HL-60 (cell line): ENCODE data around the gene GPATCH8.

Source experiments
- DNase-seq, 2 experiments: peaks; one replicate each; pipeline ENCODE4 v3.0.0-alpha.2; 2010 to 2020; ENCODE audit warnings: low read depth in 1 of 2, low spot score in 1 of 2
- H3K27ac ChIP-seq: fragments of 250-450 bp; sonication (Bioruptor Pico); replicated peaks from 2 replicates; pipeline ENCODE4 v1.5.1; 2020; ENCODE audit warnings: mild to moderate bottlenecking, moderate library complexity
- H3K27me3 ChIP-seq: fragments of 250-450 bp; sonication (Bioruptor Pico); 2 replicates; pipeline ENCODE4 v1.5.1; 2021; ENCODE audit warnings: mild to moderate bottlenecking, moderate library complexity; ENCODE audit not compliant: insufficient read depth, poor library complexity, severe bottlenecking
- H3K4me3 ChIP-seq: replicated peaks from 2 replicates; pipeline ENCODE4 v1.5.1; 2011; ENCODE audit warnings: mild to moderate bottlenecking, control low read depth, low read length; ENCODE audit not compliant: insufficient read depth
- GABPA ChIP-seq: IDR thresholded peaks from 2 replicates; pipeline ENCODE4 v1.6.1; 2012; ENCODE audit warnings: low read depth
- POLR2AphosphoS5 ChIP-seq: IDR thresholded peaks from 2 replicates; pipeline ENCODE4 v1.6.1; 2012; ENCODE audit warnings: low read depth
- SPI1 ChIP-seq: IDR thresholded peaks from 2 replicates; pipeline ENCODE4 v1.6.1; 2012; ENCODE audit warnings: low read depth, mild to moderate bottlenecking, borderline replicate concordance
- TF ChIP-seq, protein P1 (sequence below): IDR thresholded peaks from one replicate; pipeline ENCODE4 v1.5.1; 2011; ENCODE audit warnings: low read length, control low read depth, inconsistent platforms; ENCODE audit not compliant: insufficient read depth
- TF ChIP-seq, protein P2 (sequence below): IDR thresholded peaks from 2 replicates; pipeline ENCODE4 v1.6.1; 2012; ENCODE audit warnings: low read depth; ENCODE audit not compliant: insufficient replicate concordance

Gene GPATCH8

DNA sequence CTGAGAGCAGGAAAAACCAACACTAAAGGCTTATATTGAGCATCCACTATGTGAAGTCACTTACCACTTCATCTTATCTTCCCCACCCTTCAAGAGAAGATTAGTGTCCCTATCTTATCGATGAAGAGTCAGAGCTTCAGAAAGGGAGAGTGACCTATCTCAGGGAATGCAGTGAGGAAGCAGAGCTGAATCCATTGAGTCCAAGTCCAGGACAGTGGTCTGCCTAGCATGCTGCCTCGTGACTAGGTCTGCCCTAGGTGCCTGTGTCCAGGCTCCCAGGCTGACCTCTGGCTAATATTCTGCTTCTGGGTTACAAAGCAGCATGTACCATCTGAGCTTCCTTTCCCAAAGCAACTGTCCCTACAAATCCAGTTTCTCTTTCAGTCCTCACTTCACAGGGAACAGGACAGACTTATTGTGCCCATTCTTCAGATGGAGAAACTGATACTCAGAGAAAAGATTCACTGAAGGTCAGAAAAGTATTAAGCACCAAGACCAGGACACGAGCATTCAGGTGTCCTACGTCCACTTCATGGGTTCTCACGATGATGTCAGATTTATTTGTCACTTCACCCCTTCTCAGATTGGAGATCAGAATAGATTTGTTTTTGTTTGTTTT is 40.8 kb upstream of the GPATCH8 start:
- H3K27me3 ChIP-seq: no peaks in the 10 kb centered on the region
- no peak for TF ChIP-seq POLR2AphosphoS5
- H3K4me3 ChIP-seq: no peak overlapping the region
- DNase-seq: no peak
- no peak overlapping the region for H3K27ac ChIP-seq

DNA sequence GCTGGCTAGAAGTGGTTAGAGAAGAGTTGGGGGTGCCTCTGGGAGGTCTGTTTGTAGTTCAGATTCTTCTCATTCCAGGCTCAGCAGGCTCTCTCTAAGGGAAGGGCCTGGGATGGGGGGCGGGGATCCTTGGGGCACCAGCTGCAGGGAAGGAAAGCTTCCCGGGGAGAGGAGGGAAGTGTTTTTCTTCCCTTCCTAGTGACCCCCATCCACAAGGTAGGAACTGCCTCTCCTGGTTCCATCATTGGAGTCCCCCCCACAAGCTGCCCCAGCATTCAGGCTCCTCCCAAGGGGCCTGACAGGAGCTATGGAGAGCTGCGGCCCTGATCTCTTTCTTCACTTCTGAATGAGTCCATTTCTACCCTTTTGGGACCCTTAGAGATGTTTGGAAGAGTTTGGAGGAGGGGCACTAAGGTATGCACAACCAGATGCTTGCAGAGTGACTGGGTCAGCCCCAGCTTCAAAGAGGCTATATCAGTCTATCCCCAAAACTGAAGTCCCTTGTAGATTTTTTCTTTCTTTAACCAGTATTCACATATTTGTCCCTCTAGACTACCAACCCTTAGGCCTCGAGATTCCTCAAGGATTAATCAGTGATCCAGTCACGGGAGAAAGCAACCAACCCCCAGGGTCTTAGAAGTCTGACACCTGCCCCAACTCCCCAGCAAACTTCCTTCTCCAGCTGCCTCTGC is 40.2 kb upstream of the GPATCH8 start:
- DNase-seq: no peak
- Histone ChIP-seq H3K27me3 (no peaks in the 10 kb centered on the region), H3K4me3 (no peak overlapping the region), H3K27ac (no peak overlapping the region)
- TF ChIP-seq, protein P1, sequence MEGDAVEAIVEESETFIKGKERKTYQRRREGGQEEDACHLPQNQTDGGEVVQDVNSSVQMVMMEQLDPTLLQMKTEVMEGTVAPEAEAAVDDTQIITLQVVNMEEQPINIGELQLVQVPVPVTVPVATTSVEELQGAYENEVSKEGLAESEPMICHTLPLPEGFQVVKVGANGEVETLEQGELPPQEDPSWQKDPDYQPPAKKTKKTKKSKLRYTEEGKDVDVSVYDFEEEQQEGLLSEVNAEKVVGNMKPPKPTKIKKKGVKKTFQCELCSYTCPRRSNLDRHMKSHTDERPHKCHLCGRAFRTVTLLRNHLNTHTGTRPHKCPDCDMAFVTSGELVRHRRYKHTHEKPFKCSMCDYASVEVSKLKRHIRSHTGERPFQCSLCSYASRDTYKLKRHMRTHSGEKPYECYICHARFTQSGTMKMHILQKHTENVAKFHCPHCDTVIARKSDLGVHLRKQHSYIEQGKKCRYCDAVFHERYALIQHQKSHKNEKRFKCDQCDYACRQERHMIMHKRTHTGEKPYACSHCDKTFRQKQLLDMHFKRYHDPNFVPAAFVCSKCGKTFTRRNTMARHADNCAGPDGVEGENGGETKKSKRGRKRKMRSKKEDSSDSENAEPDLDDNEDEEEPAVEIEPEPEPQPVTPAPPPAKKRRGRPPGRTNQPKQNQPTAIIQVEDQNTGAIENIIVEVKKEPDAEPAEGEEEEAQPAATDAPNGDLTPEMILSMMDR: no peak
- no peak for TF ChIP-seq GABPA

DNA sequence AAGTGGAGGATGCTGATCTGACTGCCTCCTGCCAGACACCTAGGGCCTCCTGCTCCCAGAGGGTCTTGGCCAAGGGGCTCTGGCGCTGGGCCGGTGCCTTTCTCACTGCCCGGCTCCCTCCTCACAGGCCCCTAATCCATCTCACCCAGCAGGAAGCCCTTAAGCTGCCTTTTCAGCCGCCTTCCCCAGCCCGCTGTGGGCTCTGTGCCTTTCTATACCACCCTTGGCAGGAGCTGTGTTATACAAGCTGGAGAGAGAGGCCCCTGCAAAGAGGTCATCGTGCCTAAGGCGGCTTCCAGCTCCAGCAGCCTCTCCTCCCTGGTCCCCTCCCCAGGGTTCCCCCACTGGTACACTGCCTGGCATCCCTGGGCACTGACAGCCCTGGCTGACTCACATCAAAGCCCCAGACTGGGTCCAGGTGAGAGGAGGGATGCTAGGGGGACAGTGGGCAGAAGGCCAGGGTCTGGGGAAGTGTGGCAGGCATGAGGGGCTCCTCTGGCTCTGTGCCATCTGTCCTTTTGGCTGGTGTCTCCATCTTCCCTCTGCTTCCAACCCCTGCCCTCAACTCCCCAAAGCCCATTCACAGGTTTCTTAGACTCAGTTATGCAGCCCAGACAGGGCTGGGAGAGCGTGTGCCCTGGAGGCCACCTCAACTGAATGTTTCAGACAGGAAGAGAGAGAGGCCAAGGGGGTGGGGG is 38.8 kb upstream of the GPATCH8 start:
- no peak for DNase-seq
- Histone ChIP-seq H3K4me3 (no peak overlapping the region), H3K27ac (no peak overlapping the region), H3K27me3 (no peaks in the 10 kb centered on the region)
- TF ChIP-seq, protein P2, sequence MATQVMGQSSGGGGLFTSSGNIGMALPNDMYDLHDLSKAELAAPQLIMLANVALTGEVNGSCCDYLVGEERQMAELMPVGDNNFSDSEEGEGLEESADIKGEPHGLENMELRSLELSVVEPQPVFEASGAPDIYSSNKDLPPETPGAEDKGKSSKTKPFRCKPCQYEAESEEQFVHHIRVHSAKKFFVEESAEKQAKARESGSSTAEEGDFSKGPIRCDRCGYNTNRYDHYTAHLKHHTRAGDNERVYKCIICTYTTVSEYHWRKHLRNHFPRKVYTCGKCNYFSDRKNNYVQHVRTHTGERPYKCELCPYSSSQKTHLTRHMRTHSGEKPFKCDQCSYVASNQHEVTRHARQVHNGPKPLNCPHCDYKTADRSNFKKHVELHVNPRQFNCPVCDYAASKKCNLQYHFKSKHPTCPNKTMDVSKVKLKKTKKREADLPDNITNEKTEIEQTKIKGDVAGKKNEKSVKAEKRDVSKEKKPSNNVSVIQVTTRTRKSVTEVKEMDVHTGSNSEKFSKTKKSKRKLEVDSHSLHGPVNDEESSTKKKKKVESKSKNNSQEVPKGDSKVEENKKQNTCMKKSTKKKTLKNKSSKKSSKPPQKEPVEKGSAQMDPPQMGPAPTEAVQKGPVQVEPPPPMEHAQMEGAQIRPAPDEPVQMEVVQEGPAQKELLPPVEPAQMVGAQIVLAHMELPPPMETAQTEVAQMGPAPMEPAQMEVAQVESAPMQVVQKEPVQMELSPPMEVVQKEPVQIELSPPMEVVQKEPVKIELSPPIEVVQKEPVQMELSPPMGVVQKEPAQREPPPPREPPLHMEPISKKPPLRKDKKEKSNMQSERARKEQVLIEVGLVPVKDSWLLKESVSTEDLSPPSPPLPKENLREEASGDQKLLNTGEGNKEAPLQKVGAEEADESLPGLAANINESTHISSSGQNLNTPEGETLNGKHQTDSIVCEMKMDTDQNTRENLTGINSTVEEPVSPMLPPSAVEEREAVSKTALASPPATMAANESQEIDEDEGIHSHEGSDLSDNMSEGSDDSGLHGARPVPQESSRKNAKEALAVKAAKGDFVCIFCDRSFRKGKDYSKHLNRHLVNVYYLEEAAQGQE: no peak
- no peak for TF ChIP-seq SPI1
- TF ChIP-seq GABPA: no peak
- TF ChIP-seq, protein P1: no peak
- TF ChIP-seq POLR2AphosphoS5: no peak

DNA sequence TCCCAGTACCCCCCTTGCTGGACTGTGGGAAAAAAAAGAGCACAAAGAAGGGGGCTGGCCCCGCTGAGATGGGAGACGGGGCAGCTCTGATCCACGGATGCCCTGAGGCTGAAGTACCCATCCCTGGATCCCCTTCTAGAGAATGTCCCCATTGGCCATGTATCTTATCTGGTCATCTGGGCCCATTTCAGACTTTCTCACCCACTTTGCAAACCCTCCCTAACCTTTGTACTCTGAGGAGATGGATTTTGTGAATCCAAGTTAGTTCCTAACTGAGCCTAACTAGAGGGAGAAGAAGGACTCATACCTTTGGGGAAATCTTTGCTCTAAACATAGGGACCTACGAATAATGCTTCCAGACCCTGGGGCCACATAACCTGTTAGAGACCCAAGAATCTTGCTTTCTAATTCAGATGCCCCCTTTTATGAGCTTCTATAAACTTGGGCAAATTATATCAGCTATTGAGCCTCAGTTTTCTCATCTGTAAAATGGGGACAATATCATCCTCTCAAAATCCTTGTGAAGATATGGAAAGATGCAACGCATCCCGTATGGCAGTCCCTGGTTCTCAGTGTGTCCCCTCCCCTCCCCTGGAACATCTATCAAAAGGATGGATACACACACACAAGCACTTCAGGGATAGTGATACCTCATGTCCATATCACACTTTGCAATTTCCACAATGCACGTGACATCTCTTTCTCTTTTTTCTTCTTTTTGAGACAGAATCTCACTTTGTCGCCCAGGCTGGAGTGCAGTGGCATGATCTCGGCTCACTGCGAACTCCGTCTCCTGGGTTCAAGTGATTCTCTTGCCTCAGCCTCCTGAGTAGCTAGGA is 37.3 kb upstream of the GPATCH8 start:
- no peak for DNase-seq
- no peak overlapping the region for H3K4me3 ChIP-seq
- no peaks in the 10 kb centered on the region for H3K27me3 ChIP-seq
- TF ChIP-seq POLR2AphosphoS5 (no peak), SPI1 (no peak), GABPA (no peak)
- TF ChIP-seq, protein P2: no peak
- TF ChIP-seq, protein P1: no peak
- no peak overlapping the region for H3K27ac ChIP-seq
